Inflammatory macrophage treated with lipopolysaccharide for 4 hours (primary cell): ENCODE results near the gene ASH1L.
A peak's percentile ranks its signal among the peaks of the same experiment; 100 is the strongest.
"Not testable (repeated sequence)": the region's sequence is repeated elsewhere in the genome, so short reads cannot be mapped to it uniquely, and the experiment has no call there.

Experiments used
- DNase-seq: peaks from one replicate; pipeline ENCODE4 v3.0.0-alpha.2; 2020

Gene ASH1L

GRCh38 chr1:155562581-155563376 is at the start of gene ASH1L:
TSS of gene ASH1L (minus strand) at chr1:155562803. CDS start at chr1:155521519, 41,284 bp downstream.
- peak; percentile 92 for DNase-seq

GRCh38 chr1:155610257-155610647 is 47.6 kb upstream of the ASH1L start:
- DNase-seq: not testable (repeated sequence)

- peak; percentile 100 for DNase-seq
Measured at GRCh38 chr1:155609515-155610256, 47.1 kb upstream of the ASH1L start, which contains the start of gene MSTO1. TSS of gene MSTO1 (plus strand) at chr1:155610218. CDS start at chr1:155610249, 31 bp downstream.

- no peak for DNase-seq
Measured at GRCh38 chr1:155608888-155609225, 46.3 kb upstream of the ASH1L start.

- no peak for DNase-seq
Measured at GRCh38 chr1:155607708-155608107, 45.1 kb upstream of the ASH1L start.

GRCh38 chr1:155599828-155600572 is 37.4 kb upstream of the ASH1L start:
- DNase-seq: not testable (repeated sequence)

- DNase-seq: no peak
Measured at GRCh38 chr1:155598842-155599331, 36.3 kb upstream of the ASH1L start.

- DNase-seq: no peak
Measured at GRCh38 chr1:155596864-155597263, 34.3 kb upstream of the ASH1L start.

- not testable (repeated sequence) for DNase-seq
Measured at GRCh38 chr1:155595877-155596474, 33.4 kb upstream of the ASH1L start.

GRCh38 chr1:155591770-155592169 is 29.2 kb upstream of the ASH1L start:
- DNase-seq: peak; percentile 67

- not testable (repeated sequence) for DNase-seq
Measured at GRCh38 chr1:155590516-155591247, 28.1 kb upstream of the ASH1L start.

GRCh38 chr1:155589282-155589681 is 26.7 kb upstream of the ASH1L start:
- DNase-seq: not testable (repeated sequence)

GRCh38 chr1:155583846-155584245 is 21.2 kb upstream of the ASH1L start:
- DNase-seq: not testable (repeated sequence)

- DNase-seq: not testable (repeated sequence)
Measured at GRCh38 chr1:155575608-155576007, 13.0 kb upstream of the ASH1L start.

GRCh38 chr1:155574077-155574476 is 11.5 kb upstream of the ASH1L start:
- DNase-seq: no peak

- DNase-seq: no peak
Measured at GRCh38 chr1:155570593-155570990, 8.0 kb upstream of the ASH1L start.

- DNase-seq: peak; percentile 77
Measured at GRCh38 chr1:155569988-155570592, 7.5 kb upstream of the ASH1L start.

- not testable (repeated sequence) for DNase-seq
Measured at GRCh38 chr1:155563377-155564022, 897 bp upstream of the ASH1L start.

GRCh38 chr1:155561779-155562580 is 623 bp downstream of the ASH1L start:
- DNase-seq: peak; percentile 42

GRCh38 chr1:155555915-155556314 is 6.7 kb downstream of the ASH1L start:
- DNase-seq: no peak
